Aorta (tissue), 5 donors: ENCODE measurements around the gene KDM4F. TPM values are rescaled to one million over a fixed set of nuclear protein-coding genes. Genes with fewer than 3 reads are reported as not detected.
A peak's percentile ranks its signal among the peaks of the same experiment; 100 is the strongest.

Source experiments
- ATAC-seq: fragments of 200-7000 bp; cut with Tn5 transposase; one replicate; pipeline ENCODE4 v1.9.1; 2022; ENCODE audit warnings: moderate library complexity; ENCODE audit not compliant: low FRiP score
- DNase-seq, 2 donors: peaks; one replicate each; pipeline ENCODE4 v3.0.0-alpha.2; 2020
- H3K27ac ChIP-seq, 2 donors: one replicate each; pipeline ENCODE4 v1.5.1; 2013; ENCODE audit warnings: low read length in 2 of 2, mild to moderate bottlenecking in 2 of 2, moderate library complexity in 2 of 2, control low read depth in 1 of 2, inconsistent platforms in 1 of 2, low read depth in 1 of 2
- H3K27me3 ChIP-seq, 2 donors: one replicate each; pipeline ENCODE4 v1.6.1; 2013; ENCODE audit warnings: control low read depth in 1 of 2, low read length in 1 of 2, mild to moderate bottlenecking in 1 of 2, moderate library complexity in 1 of 2; ENCODE audit not compliant: insufficient read depth in 2 of 2, control insufficient read depth in 1 of 2
- H3K36me3 ChIP-seq, 2 donors: one replicate each; pipeline ENCODE4 v1.6.1; 2013; ENCODE audit warnings: control low read depth in 1 of 2, low read length in 1 of 2, mild to moderate bottlenecking in 1 of 2; ENCODE audit not compliant: insufficient read depth in 2 of 2, control insufficient read depth in 1 of 2
- H3K4me1 ChIP-seq, 2 donors: one replicate each; pipeline ENCODE4 v1.6.1; 2013; ENCODE audit warnings: low read length in 2 of 2, control low read depth in 1 of 2, mild to moderate bottlenecking in 1 of 2, moderate library complexity in 1 of 2; ENCODE audit not compliant: insufficient read depth in 2 of 2, control insufficient read depth in 1 of 2
- H3K4me3 ChIP-seq, 2 donors: one replicate each; pipeline ENCODE4 v1.5.1; 2013; ENCODE audit warnings: low read length in 2 of 2, control low read depth in 1 of 2, mild to moderate bottlenecking in 1 of 2
- H3K9me3 ChIP-seq: one replicate; pipeline ENCODE4 v1.6.1; 2013; ENCODE audit warnings: mild to moderate bottlenecking, low read length; ENCODE audit not compliant: control insufficient read depth
- WGBS, 2 donors: extraction: QIAGEN DNeasy Blood & Tissue Kit; methylation state at CpG; one replicate each; pipeline ENCODE4 v1.1.7; 2013; 5-methylcytosine and 5-hydroxymethylcytosine counted together
- intact Hi-C, 2 donors: fragments of 100-400 bp; cut with DNase I; formaldehyde crosslinking; loops; one replicate each; pipeline versions ENCODE4 v1.14.2 to v1.15.0; 2022
- polyA plus RNA-seq, 2 donors: library from polyadenylated mRNA; stranded (reverse); fragments of 200-250 nt; gene quantifications; one replicate each; pipeline ENCODE4 v1.2.3, GENCODE V29; 2013
- total RNA-seq, 2 donors: library from RNA; stranded (reverse); fragmentation: NEBNext Ultra II Directional; extraction: Animal tissue kit (Norgen Biotek cat#: 25700); gene quantifications; one replicate each; pipeline ENCODE4 v1.2.1, GENCODE V29; 2021
- donor health status: healthy with polysubstance abuse.
- donor health status: Bipolar disorder and iron deficiency.
- donor health status: DM: no; HTN: no; CAD: no.
- donor health status: DM: no; HTN: no; CAD: no.
- donor health status: DM: yes; HTN: yes; CAD: no.

KDM4F gene
- total and polyA plus RNA-seq, 4 donors, result not detected

- no peaks in the 10 kb centered on the region for H3K27me3 ChIP-seq
- no peak for ATAC-seq
Observed at GRCh38 chr11:95054356-95054755, 5.1 kb downstream of the KDM4F start.

DNA sequence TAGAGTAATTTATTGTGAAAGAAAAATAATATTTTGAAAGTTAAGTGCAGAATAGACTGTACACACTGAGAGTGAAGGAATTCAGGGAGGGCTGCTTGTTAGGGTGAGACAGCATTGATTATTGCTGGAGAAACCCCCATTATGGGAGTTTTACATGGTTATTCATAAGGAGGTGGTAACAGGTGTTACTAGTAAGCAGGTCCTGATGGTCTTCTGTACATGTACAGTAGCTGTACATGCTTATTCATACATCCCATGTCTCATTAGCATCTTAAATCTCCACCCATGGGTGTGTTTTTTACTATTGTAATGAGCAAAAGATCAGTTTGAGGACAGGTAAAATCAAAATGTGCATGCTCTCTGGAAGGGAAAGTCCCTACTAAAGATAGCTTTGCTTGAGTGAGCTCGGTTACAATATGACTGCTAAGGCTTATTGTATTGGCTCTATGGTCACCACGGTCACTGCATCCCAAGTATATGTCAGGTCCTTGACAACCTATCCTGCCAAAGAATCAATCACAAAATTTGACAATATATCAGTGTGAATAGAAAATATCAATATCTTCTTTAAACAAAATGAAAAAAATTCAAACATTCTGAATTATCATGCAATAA, 6.2 kb downstream of the KDM4F start:
- intact Hi-C loops, result no loop called here
- 41% methylated on average over 2 of the region's 2 CpGs for WGBS, 2 donors
- Histone ChIP-seq H3K27ac (no peak overlapping the region), H3K4me3 (no peak overlapping the region), H3K4me1 (no peaks in the 10 kb centered on the region), H3K27me3 (no peaks in the 10 kb centered on the region), H3K36me3 (no peaks in the 10 kb centered on the region), H3K9me3 (peaks cover 2% of the 10 kb centered on the region)
- ATAC-seq (no peak), DNase-seq (no peak)

More at GRCh38 chr11:95054356-95054755, 5.1 kb downstream of the KDM4F start:
- H3K9me3 ChIP-seq, result peaks cover 2% of the 10 kb centered on the region
- H3K4me3 ChIP-seq, result no peak overlapping the region
- H3K4me1 ChIP-seq, result no peaks in the 10 kb centered on the region
- H3K27ac ChIP-seq, result no peak overlapping the region
- intact Hi-C loops, result no loop called here
- H3K36me3 ChIP-seq, result no peaks in the 10 kb centered on the region
- DNase-seq, result no peak
- WGBS, 2 donors, result 80 to 81% methylated on average over 2 of the region's 2 CpGs

GRCh38 chr11:95057959-95058358, 8.7 kb downstream of the KDM4F start:
- ATAC-seq (no peak), DNase-seq (no peak)
- H3K9me3 ChIP-seq, result peaks cover 2% of the 10 kb centered on the region
- H3K36me3 ChIP-seq, result no peaks in the 10 kb centered on the region
- H3K4me1 ChIP-seq, result no peaks in the 10 kb centered on the region
- H3K4me3 ChIP-seq, result no peak overlapping the region
- H3K27ac ChIP-seq, result no peak overlapping the region
- no peaks in the 10 kb centered on the region for H3K27me3 ChIP-seq
- intact Hi-C loops, result no loop called here
- WGBS, 2 donors, result 93% methylated on average over 8 of the region's 8 CpGs

GRCh38 chr11:95058621-95059020, 9.4 kb downstream of the KDM4F start:
- H3K27ac ChIP-seq, result no peak overlapping the region
- no peaks in the 10 kb centered on the region for H3K27me3 ChIP-seq
- H3K4me3 ChIP-seq, result no peak overlapping the region
- H3K9me3 ChIP-seq, result peaks cover 2% of the 10 kb centered on the region
- H3K36me3 ChIP-seq, result no peaks in the 10 kb centered on the region
- no peaks in the 10 kb centered on the region for H3K4me1 ChIP-seq
- intact Hi-C loops, result no loop called here
- DNase-seq (no peak), ATAC-seq (no peak)
- 68 to 83% methylated on average over 1 of the region's 1 CpG for WGBS, 2 donors

GRCh38 chr11:95059046-95059445, 9.8 kb downstream of the KDM4F start:
- H3K27ac ChIP-seq, result no peak overlapping the region
- peaks cover under 1% of the 10 kb centered on the region for H3K9me3 ChIP-seq
- intact Hi-C loops, result no loop called here
- H3K4me3 ChIP-seq, result no peak overlapping the region
- WGBS, 2 donors, result 68 to 72% methylated on average over 6 of the region's 6 CpGs
- no peak for ATAC-seq
- H3K4me1 ChIP-seq, result no peaks in the 10 kb centered on the region
- no peaks in the 10 kb centered on the region for H3K36me3 ChIP-seq
- H3K27me3 ChIP-seq, result no peaks in the 10 kb centered on the region
- no peak for DNase-seq

DNA sequence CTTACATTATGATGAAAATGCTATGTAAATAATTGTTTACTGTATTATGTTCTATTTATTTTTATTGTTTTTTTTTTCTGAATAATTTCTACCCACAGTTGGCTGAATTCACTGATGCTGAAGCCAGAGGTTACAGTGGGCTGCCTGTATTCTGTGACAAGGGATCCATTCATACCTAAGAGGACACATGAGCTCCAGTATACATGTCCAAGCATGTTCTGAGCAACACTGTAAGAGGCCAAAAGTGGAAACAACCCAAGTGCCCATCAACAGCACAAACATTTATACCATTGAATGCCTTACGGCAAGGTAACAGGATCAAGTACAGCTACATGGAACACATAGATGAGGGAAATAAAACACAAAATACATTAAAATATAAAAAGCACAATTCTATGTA, 16.1 kb downstream of the KDM4F start:
- no peaks in the 10 kb centered on the region for H3K4me1 ChIP-seq
- no peak overlapping the region for H3K27ac ChIP-seq
- intact Hi-C loops, result loop anchor here (5.0 to 10.0 kb wide), 2 partner anchors 91 to 697 kb away; partner anchors contain the start of genes CWC15 (in 2 of the 2) and KDM4D (in 2 of the 2)
- H3K9me3 ChIP-seq, result no peaks in the 10 kb centered on the region
- WGBS, 2 donors, result 99 to 100% methylated on average over 1 of the region's 1 CpG
- ATAC-seq (no peak), DNase-seq (no peak)
- no peak overlapping the region for H3K4me3 ChIP-seq
- H3K36me3 ChIP-seq, result no peaks in the 10 kb centered on the region
- H3K27me3 ChIP-seq, result no peaks in the 10 kb centered on the region

DNA sequence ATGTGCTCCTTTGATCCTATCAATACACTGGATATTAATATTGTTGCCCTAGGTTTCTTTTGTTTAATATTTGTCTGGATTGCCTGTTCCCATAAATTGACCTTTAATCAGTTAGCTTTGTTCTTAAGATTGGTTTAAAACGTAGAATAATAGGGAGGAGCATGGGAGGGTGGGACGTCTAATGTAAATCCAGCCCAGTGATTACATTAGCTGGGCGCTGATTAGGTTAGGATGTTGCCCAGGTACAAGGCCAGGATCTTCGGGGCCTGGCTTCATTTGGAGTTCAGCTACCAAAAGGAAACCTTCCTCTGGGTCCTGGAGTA, 17.5 kb downstream of the KDM4F start, which contains the start of gene SRSF8:
Gene SRSF8, plus strand, starts transcription at position 204 of the 323 bp plus-strand sequence. CDS start 308 bp downstream, outside the sequence.
- WGBS, 2 donors, result 0% methylated on average over 4 of the region's 4 CpGs
- H3K4me3 ChIP-seq, result peak within 1 kb of the TSS; percentile 71 to 76
- intact Hi-C loops, result loop anchor here (1.0 to 10.0 kb wide), 3 partner anchors 85 to 696 kb away; partner anchors contain the start of genes CWC15 (in 2 of the 2) and KDM4D (in 2 of the 2)
- ATAC-seq (no peak), DNase-seq (no peak)
- no peaks in the 10 kb centered on the region for H3K9me3 ChIP-seq
- H3K27ac ChIP-seq, result peak within 1 kb of the TSS; percentile 76 to 97
- H3K27me3 ChIP-seq, result no peaks in the 10 kb centered on the region
- H3K4me1 ChIP-seq, result no peaks in the 10 kb centered on the region
- no peaks in the 10 kb centered on the region for H3K36me3 ChIP-seq

DNA sequence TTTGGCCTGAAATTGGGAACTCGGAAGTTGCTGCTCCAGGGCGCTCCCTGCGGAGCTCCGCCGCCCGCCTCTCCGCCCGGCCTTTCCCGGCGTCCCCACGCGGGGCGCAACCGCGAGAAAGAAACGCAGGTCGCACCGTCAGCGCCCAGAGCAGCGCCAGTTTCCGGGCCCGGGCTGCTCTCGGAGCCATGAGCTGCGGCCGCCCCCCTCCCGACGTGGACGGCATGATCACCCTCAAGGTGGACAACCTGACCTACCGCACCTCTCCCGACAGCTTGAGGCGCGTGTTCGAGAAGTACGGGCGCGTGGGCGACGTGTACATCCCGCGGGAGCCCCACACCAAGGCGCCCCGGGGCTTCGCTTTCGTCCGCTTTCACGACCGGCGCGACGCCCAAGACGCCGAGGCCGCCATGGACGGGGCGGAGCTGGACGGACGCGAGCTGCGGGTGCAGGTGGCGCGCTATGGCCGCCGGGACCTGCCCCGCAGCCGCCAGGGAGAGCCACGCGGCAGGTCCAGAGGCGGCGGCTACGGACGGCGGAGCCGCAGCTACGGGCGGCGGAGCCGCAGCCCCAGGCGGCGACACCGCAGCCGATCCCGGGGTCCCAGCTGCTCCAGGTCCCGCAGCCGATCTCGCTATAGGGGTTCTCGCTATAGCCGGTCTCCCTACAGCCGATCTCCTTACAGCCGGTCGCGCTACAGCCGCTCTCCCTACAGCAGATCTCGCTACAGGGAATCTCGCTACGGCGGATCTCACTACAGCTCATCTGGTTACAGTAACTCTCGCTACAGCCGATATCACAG, 18.0 kb downstream of the KDM4F start:
- ATAC-seq (peak; percentile 90), DNase-seq (peak; percentile 91 to 96)
- H3K4me3 ChIP-seq, result peak overlapping the region; percentile 71 to 76
- no peaks in the 10 kb centered on the region for H3K9me3 ChIP-seq
- peak overlapping the region; percentile 76 to 97 for H3K27ac ChIP-seq
- intact Hi-C loops, result loop anchor here (1.0 to 10.0 kb wide), 3 partner anchors 84 to 695 kb away; partner anchors contain the start of genes CWC15 (in 2 of the 2) and KDM4D (in 2 of the 2)
- H3K27me3 ChIP-seq, result no peaks in the 10 kb centered on the region
- 0 to 1% methylated on average over 78 to 98 of the region's 98 CpGs for WGBS, 2 donors
- H3K4me1 ChIP-seq, result no peaks in the 10 kb centered on the region
- H3K36me3 ChIP-seq, result no peaks in the 10 kb centered on the region
